Measurements from ENCODE around the gene MRPL2.

DNA sequence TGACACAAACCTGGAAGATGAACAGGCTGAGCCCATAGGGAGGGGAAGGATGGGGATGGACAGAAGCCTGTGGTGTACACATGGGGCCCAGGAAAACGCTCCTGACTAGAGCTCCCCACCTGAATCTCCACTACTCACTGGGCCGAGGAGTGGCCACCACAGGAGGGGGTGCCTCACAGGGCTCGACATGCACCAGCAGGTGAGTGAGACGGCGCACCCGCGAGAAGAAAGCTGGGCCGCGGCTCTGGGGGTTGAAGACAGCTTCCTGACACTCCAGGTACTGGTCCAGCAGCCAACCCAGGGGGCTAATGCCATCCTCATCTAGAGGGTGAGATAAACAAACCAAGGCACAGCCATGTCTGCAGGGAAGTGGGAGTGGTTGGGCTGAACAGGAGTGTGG lies 15.9 kb downstream of the MRPL2 start:
- no peak for TF ChIP-seq ZNF660 (tag by site-specific recombination; IDR thresholded peaks at IDR 0.05)
- TF ChIP-seq, protein P1, sequence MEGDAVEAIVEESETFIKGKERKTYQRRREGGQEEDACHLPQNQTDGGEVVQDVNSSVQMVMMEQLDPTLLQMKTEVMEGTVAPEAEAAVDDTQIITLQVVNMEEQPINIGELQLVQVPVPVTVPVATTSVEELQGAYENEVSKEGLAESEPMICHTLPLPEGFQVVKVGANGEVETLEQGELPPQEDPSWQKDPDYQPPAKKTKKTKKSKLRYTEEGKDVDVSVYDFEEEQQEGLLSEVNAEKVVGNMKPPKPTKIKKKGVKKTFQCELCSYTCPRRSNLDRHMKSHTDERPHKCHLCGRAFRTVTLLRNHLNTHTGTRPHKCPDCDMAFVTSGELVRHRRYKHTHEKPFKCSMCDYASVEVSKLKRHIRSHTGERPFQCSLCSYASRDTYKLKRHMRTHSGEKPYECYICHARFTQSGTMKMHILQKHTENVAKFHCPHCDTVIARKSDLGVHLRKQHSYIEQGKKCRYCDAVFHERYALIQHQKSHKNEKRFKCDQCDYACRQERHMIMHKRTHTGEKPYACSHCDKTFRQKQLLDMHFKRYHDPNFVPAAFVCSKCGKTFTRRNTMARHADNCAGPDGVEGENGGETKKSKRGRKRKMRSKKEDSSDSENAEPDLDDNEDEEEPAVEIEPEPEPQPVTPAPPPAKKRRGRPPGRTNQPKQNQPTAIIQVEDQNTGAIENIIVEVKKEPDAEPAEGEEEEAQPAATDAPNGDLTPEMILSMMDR (tag by site-specific recombination; IDR thresholded peaks at IDR 0.05): no peak
- no peak for TF ChIP-seq HOXD13 (CRISPR knock-in tag; IDR thresholded peaks at IDR 0.05; ENCODE audit: borderline replicate concordance)
- TF ChIP-seq, protein P2, sequence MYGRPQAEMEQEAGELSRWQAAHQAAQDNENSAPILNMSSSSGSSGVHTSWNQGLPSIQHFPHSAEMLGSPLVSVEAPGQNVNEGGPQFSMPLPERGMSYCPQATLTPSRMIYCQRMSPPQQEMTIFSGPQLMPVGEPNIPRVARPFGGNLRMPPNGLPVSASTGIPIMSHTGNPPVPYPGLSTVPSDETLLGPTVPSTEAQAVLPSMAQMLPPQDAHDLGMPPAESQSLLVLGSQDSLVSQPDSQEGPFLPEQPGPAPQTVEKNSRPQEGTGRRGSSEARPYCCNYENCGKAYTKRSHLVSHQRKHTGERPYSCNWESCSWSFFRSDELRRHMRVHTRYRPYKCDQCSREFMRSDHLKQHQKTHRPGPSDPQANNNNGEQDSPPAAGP (tag by site-specific recombination; IDR thresholded peaks at IDR 0.05): no peak
- no peak for TF ChIP-seq ZNF423 (tag by site-specific recombination; IDR thresholded peaks at IDR 0.05)

All from HEK293 (cell line).